NCI-H2227 (cell line): Measurements from ENCODE around the gene SMARCD2.
"Not testable (repeated sequence)": the region's sequence is repeated elsewhere in the genome, so short reads cannot be mapped to it uniquely, and the experiment has no call there.

Experiments
- DNase-seq: peaks from one replicate; lab custom pipeline; 2025; ENCODE audit not compliant: unreplicated experiment; lab: John Stamatoyannopoulos, UW

The SMARCD2 gene

DNA sequence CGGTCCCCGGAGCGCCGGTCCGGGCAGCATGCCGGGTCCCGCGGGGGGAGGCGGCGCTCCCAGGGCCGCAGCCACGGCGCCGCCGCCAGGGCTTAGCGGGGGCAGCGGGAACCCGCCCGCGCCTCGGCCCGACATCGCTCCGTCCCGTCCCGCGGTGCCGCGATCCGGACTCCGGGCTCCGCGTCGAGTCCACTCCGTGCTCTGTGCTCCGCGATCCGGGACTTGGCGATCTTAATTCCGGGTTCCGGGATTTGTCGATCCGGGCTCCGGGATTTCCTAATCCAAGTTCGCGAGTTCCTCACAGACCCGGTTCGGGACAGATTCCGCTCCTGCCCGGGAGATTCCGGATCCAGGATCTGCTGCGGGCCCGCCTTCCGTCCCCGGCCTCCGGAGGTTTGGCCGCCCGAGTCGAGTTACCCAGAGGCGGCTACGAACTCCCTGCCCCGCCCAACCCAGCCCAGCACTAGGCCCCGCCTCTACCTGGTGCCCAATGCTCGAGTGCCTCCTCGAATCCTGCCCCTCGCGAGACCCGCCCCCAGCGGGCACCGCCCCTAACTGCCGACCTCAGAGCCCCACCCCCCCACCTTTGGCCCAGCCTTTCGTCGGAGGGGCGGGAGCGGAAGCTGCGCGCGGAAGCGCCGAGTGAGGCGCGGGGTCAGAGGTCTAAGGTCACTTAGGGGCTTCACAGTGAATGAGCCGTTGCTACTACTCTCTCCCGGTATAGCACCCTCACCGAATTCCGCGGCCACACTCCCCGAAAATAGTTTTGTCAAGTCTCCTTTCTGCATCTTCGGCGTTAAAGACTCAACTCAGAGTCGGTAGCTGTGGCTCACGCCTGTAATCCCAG lies at the start of gene SMARCD2:
Gene SMARCD2, minus strand, starts transcription at position 146 of the 847 bp plus-strand sequence. Its CDS starts 11 bp downstream, at position 135.
- peak; percentile 100 for DNase-seq

DNA sequence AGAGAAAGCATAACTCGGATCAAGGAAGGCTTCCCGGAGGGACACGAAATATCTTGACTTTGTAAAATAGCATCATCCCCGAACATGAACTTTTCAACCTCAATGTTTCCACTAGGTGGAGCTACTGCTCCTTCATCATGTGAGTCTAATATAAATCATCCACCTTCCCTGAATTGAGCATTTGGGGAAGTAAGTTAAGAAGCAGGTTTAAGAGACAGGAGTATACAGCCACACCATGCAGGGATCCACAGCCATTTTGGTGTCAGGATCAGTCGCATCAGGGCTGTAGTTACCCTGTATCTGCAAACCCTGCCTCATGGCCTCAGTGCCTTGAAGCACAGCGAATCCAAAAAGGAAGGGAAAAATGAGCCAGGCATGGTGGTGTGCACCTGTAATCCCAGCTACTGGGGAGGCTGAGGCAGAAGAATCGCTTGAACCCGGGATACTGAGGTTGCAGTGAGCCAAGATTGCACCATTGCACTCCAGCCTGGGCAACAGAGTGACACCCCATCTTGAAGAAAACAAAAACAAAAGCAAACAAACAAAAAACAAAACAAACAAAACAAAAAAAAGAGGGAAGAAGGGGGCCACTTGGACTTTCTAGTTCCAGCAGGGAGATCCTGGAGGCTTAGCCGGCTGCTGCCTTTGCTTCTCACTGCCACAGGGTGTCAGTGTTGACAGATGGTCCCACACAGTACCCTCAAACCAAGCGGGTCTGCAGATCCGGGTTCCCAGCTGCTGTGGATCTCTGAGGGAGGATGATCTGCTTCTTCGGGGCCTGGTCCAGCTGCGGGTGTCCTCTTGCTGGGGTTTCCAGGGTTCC lies 46.8 kb upstream of the SMARCD2 start:
- peak; percentile 66 for DNase-seq

DNA sequence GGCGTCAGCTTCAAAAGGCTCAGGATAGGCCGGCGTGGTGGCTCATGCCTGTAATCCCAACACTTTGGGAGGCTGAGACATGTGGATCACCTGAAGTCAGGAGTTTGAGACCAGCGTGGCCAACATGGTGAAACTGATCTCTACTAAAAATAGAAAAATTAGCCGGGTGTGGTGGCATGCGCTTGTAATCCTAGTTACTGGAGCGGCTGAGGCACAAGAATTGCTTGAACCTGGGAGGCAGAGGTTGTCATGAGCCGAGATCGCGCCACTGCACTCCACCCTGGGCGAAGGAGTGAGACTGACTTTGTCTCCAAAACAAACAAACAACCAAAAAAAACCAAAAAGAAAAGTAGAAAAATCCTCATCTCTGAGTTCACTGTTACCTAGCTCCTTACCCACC lies 42.6 kb upstream of the SMARCD2 start:
- DNase-seq = not testable (repeated sequence)

DNA sequence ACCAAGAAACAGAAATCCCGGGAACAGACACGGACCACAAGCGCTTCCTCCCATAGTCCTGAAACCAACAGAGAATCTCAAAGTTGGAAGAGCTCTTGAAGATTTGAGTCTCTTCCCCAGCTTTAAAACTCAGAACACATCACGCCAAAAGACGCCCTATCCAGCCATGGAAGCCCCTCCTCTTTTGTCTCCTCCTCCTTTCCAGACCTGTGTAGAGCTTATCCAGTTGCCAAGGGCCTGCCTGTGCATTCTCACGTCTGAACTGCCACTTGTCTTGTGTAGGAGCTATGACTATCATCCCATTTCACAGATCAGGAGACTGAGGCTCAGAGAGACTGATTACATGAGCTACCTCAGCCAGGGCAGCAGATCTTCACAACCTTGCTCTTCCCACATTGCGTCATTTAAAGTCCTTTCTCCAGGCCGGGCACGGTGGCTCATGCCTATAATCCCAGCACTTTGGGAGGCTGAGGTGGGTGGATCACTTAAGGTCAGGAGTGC lies 40.2 kb upstream of the SMARCD2 start:
- not testable (repeated sequence) for DNase-seq

DNA sequence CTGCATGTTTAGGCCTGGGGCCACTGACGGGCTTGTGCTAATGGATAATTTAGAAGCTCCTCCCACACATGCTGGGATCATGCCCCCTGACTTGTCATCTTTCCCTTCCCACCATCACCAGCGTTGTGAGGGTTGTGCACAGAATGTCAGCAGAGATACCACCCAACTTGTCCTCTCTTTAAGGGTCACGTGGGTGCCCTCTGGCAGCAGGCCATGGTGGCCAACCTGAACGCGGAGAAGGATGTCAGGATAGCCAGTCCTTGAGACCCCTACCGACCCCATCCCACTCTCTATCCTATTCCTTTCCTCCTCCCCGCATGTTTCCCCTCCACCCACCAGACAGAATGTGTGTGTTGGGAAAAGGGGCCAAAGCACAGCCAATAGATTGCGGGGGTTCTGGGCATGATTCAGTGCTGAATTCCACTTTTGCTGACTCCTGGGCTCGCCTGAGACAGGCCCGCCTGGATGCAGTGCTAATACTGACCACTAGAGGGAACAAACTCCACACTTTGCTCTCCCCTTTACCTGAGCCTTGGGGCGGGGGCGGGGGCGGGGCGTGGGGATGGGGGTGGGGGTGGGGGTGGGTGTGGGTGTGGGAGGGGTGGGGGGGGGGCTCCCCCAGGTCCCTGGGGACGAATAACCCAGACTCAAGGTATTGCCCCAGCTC lies 39.6 kb upstream of the SMARCD2 start, which contains the start of gene GH2:
Gene GH2, minus strand, starts transcription at position 10 of the 667 bp plus-strand sequence. CDS start 143 bp downstream, outside the sequence.
- peak; percentile 31 for DNase-seq

DNA sequence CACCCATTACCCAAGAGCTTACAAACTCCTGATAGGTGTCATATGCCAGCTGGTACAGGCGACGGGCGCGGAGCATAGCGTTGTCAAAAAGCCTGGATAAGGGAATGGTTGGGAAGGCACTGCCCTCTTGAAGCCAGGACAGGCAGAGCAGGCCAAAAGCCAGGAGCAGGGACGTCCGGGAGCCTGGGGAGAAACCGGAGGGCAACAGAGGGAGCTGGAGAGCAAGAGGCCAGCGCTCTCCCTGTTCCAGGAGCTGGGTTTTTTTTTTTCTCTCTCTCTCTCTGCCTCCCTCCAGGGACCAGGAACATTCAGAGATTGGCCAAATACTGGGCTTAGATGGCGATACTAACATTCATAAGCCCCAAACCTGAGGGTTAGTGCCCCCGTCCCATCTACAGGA lies 38.9 kb upstream of the SMARCD2 start:
- DNase-seq = not testable (repeated sequence)

DNA sequence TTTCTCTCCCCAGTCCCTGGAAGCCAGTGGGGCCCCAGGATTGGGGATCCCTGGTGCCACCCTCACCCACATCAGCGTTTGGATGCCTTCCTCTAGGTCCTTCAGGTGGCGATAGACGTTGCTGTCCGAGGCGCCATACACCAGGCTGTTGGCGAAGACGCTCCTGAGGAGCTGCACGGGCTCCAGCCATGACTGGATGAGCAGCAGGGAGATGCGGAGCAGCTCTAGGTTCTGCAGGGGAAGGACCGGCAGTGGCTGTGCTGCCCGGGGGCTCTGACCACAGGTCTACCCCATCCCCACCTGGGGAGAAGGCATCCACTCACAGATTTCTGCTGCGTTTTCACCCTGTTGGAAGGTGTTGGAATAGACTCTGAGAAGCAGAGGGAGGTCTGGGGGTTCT lies 38.2 kb upstream of the SMARCD2 start:
- no peak for DNase-seq

DNA sequence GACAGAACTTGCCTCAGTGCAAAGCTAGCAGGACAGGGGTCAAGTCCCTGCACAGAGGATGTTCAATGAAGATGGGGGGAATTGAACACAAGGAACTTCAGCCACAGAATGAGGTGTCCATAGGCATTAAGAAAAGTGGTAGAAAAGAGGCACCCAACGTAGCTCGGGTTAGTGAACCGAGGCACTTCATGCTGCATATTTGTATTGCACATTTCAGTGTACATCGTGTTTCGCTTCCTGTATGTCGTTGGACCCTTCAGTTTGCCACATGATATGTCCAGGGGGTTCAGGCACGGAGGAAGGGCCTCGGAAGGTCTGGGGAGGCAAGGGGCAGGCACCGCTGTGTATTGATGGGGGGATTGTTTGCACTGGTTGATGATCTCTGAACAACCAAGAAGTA lies 35.9 kb upstream of the SMARCD2 start:
- DNase-seq = not testable (repeated sequence)

DNA sequence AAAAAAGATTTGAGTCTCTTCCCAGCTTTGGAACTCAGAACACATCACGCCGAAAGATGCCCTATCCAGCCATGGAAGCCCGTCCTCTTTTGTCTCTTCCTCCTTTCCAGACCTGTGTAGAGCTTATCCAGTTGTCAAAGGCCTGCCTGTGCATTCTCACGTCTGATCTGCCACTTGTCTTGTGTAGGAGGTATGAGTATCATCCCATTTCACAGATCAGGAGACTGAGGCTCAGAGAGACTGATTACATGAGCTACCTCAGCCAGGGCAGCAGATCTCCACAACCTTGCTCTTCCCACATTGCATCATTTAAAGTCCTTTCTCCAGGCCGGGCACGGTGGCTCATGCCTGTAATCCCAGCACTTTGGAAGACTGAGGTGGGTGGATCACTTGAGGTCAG lies 32.2 kb upstream of the SMARCD2 start:
- DNase-seq = not testable (repeated sequence)

DNA sequence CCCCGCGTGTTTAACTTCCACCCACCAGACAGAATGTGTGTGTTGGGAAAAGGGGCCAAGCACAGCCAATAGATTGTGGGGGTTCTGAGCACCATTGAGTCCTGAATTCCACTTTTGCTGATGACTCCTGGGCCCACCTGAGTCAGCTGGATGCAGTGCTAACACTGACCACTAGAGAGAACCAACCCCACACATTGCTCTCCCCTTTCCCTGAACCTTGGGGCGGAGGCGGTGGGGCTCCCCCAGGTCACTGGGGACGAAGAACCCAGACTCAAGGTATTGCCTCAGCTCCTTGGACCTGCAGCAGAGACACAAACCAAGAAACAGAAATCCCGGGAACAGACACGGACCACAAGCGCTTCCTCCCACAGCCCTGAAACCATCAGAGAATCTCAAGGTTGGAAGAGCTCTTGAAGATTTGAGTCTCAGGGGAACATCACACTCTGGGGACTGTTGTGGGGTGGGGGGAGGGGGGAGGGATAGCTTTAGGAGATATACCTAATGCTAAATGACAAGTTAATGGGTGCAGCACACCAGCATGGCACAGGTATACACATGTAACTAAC lies 31.7 kb upstream of the SMARCD2 start:
- DNase-seq = not testable (repeated sequence)

DNA sequence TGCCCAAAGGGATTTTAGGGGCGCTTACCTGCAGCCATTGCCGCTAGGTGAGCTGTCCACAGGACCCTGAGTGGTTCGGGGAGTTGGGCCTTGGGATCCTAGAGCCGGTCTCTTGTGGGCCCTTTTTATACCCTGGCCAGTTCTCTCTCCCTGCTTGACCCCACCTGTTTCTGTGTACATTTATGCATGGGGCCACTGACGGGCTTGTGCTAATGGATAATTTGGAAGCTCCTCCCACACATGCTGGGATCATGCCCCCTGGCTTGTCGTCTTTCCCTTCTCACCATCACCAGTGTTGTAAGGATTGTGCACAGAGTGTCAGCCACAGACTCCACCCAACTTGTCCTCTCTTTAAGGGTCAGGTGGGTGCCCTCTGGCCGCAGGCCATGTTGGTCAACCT lies 31.1 kb upstream of the SMARCD2 start, which contains the start of gene CSH2:
Gene CSH2, minus strand, starts transcription at position 101 of the 400 bp plus-strand sequence. Its CDS starts 63 bp downstream, at position 38.
- DNase-seq = not testable (repeated sequence)

DNA sequence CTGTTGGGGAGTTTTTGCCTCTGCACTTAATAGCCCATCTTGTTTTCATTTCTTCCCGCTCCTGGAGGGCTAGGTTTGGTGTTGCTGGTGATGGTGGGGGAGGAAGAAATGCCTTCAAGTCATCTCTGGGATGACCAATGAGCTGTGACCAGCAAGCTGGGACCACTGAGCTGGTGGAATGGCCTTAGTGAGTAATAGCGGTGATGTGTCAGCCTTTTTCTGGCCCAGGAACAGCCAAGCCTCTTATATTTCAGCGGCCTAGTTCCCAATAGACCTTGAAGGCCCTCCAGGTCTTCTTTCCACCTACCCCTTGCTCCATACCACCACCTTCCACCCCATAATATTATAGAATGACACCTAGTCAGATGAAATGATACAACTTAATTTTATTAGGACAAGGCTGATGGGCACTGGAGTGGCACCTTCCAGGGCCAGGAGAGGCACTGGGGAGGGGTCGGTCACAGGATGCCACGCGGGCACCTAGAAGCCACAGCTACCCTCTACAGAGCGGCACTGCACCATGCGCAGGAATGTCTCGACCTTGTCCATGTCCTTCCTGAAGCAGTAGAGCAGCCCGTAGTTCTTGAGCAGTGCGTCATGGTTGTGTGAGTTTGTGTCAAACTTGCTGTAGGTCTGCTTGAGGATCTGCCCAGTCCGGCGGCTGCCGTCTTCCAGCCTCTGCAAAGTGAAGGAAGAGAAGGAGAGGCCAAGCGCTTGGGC lies 29.3 kb upstream of the SMARCD2 start:
- DNase-seq = not testable (repeated sequence)

DNA sequence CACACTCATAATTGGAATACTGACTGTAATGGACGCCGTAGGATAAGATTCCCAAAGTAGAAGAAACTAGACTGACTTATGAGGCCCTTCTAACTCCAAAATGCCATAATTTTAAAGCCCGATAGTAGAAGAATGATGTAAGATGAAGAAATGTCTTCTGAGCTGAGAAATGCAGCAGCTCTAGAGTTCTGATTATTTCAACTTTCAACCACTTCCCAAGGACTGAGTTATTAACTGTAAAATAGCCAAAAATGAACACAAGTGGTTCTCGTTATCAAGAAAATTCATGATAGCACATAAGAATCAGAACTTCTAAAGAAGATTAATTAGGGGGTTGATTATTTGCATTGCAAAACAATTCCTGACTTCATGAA lies 27.8 kb upstream of the SMARCD2 start:
- DNase-seq = not testable (repeated sequence)

DNA sequence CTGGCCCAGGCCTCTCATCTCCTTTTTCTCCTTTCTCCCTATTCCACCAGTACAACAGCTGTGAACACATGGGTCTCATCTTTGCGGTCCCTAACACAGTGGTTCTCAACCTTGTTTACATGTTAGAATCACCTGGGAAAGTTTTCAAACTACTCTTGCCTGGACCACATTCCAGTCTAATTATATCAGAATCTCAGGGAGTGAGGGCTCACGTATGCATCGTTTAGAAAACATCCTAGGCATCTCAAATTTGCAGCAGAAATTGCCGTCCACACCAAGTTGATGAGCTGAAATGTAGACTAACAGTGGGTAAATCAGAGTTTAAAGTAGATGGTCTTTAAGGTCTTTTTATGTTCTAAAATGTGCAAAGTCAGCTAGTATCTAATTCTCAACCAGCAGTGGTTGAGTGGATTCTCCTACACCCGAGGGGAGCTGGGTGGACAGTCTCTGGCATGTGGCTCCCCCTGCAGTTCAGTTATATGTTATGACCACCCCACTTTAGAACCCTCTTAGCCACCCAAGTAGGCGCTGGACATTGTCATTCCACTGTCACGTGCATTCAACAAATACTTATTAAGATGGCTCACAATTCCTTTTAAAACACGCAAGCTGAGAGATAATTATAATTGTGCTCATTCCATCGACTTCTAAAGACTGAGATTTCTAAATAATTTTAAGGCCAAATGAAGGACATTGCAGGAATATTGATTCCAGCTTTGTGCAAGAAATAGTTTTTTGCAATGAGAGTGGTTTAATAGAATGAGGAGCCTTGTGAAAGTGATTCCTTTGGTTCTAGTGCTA lies 27.2 kb upstream of the SMARCD2 start:
- not testable (repeated sequence) for DNase-seq

DNA sequence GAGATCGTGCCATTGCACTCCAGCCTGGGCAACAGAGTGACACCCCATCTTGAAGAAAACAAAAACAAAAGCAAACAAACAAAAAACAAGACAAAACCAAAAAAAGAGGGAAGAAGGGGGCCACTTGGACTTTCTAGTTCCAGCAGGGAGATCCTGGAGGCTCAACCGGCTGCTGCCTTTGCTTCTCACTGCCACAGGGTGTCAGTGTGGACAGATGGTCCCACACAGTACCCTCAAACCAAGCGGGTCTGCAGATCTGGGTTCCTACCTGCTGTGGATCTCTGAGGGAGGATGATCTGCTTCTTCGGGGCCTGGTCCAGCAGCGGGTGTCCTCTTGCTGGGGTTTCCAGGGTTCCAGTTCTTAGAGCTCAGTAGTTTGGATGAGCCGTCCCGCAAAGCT lies 24.1 kb upstream of the SMARCD2 start:
- not testable (repeated sequence) for DNase-seq

DNA sequence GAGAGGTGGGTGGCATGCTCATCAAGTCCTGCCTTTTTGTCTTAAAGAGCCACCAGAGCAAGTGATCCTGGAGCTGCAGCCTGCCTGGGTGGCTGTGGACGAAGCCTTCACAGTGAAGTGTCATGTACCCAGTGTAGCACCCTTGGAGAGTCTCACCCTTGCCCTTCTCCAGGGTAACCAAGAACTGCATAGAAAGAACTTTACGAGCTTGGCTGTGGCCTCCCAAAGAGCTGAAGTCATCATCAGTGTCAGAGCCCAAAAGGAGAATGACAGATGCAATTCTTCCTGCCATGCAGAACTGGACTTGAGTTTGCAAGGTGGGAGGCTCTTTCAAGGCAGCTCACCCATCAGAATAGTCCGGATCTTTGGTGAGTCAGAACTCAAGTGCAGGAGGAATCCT lies 16.8 kb upstream of the SMARCD2 start:
- no peak for DNase-seq

DNA sequence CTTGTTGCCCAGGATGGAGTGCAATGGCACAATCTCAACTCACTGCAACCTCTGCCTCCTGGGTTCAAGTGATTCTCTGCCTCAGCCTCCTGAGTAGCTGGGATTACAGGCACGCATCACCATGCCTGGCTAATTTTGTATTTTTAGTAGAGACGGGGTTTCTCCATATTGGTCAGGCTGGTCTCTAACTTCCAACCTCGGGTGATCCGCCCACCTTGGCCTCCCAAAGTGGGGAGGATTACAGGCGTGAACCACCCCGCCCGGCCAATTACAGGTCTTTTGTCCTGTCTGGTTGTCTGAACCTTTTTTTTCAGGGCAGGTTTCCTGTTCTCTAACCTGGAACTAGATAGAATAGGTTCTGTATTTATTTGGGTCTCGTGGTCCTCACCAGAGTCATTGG lies 13.9 kb upstream of the SMARCD2 start:
- DNase-seq = not testable (repeated sequence)

DNA sequence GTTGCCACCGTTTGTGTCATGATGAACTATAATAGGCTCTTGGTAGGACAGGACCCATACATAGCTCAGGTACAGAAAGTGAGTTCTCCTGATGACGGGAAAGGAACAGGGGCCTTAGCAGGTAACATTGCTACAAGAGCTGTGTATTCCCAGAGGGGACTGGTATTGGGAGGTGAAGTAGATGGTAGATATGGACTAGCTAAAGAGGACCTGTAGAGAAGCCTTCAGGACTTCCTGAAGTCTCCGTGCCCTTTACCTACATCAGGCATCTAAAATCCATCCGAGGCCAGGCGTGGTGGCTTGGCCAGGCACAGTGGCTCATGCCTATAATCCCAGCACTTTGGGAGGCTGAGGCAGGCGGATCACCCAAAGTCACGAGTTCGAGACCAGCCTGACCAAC lies 12.7 kb upstream of the SMARCD2 start:
- DNase-seq = no peak

DNA sequence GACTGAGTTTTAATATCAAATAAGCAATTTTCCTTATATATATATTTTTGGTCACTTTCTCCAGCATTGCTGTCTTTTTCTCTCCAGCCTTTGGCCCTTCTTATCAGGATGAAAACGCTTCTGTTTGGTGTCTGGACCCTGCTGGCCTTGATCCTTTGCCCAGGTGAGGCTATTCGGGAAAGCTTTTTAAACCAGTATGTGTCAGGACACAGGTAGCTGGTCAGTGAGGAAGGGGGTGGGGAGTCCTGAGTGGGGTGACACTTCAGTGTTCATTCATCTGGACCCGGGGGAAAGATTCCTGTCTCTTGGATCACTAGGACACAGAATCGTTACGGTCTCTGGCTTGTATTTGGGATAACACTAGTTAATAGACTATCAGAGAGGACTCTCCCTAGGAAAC lies 12.2 kb upstream of the SMARCD2 start:
- DNase-seq = no peak
